Uterus (tissue), 4 donors: ENCODE results near the gene TMEM150C. TPM values are rescaled to one million over a fixed set of nuclear protein-coding genes. Genes with fewer than 3 reads are reported as not detected.

ENCODE experiments used
- DNase-seq, 2 donors: peaks; one replicate each; pipeline ENCODE4 v3.0.0-alpha.2; 2019 to 2020
- H3K27ac ChIP-seq, 2 donors: fragments of 200-600 bp; sonication (generic); 1 replicate in 1 of 2; 2 replicates in 1 of 2; pipeline ENCODE4 v1.5.1; 2016 to 2018
- H3K27me3 ChIP-seq, 2 donors: fragments of 200-600 bp; sonication (generic); one replicate each; pipeline ENCODE4 v1.5.1; 2018 to 2019; ENCODE audit warnings: control low read depth in 1 of 2
- H3K36me3 ChIP-seq, 2 donors: fragments of 200-600 bp; sonication (generic); one replicate each; pipeline ENCODE4 v1.5.1; 2019; ENCODE audit warnings: control low read depth in 1 of 2
- H3K4me1 ChIP-seq, 2 donors: fragments of 200-600 bp; sonication (generic); one replicate each; pipeline ENCODE4 v1.5.1; 2018 to 2019; ENCODE audit warnings: control low read depth in 1 of 2
- H3K4me3 ChIP-seq, 2 donors: fragments of 200-600 bp; sonication (generic); 1 replicate in 1 of 2; 2 replicates in 1 of 2; pipeline ENCODE4 v1.5.1; 2018 to 2019; ENCODE audit warnings: mild to moderate bottlenecking in 1 of 2
- H3K9me3 ChIP-seq, 2 donors: fragments of 200-600 bp; sonication (generic); one replicate each; pipeline ENCODE4 v1.5.1; 2019; ENCODE audit warnings: control low read depth in 1 of 2
- CTCF ChIP-seq, 4 experiments: fragments of 200-600 bp in 2 of 4; fragments of 450-650 bp in 2 of 4; sonication (generic) in 2 of 4; IDR thresholded peaks; one replicate each; pipeline ENCODE4 v1.5.1; 2016 to 2019; ENCODE audit warnings: antibody characterized with exemption in 4 of 4, mild to moderate bottlenecking in 2 of 4, moderate library complexity in 1 of 4
- POLR2A ChIP-seq, 2 donors: fragments of 450-650 bp; IDR thresholded peaks; one replicate each; pipeline ENCODE4 v1.6.1; 2016; ENCODE audit warnings: antibody characterized with exemption in 2 of 2, mild to moderate bottlenecking in 1 of 2, moderate library complexity in 1 of 2
- intact Hi-C: fragments of 100-400 bp; cut with DNase I; formaldehyde crosslinking; loops from one replicate; pipeline ENCODE4 v1.15.1; 2023; ENCODE audit warnings: low total_unique reads
- total RNA-seq, 4 donors: library from RNA; depleted of rRNA in 3 of 4; stranded (reverse); fragments of >200 nt in 3 of 4; gene quantifications; one replicate each; pipeline versions ENCODE4 v1.1.0 to v1.2.4, GENCODE V29; 2014 to 2023
- donor health status: DM: yes; HTN: yes; CAD: no.

The TMEM150C gene
- total RNA-seq, 4 donors from 2014 or later, result 3.1 to 22.5 (median 11.6) TPM

- TF ChIP-seq POLR2A (IDR thresholded peaks at IDR 0.05) (no peak), CTCF (IDR thresholded peaks at IDR 0.05) (no peak)
- intact Hi-C loops, result no loop called here
- H3K4me1 ChIP-seq, result no peaks in the 10 kb centered on the region
- H3K4me3 ChIP-seq, result no peak overlapping the region
- H3K27ac ChIP-seq, result no peak overlapping the region
- no peaks in the 10 kb centered on the region for H3K9me3 ChIP-seq
- no peaks in the 10 kb centered on the region for H3K36me3 ChIP-seq
- DNase-seq, result no peak
- H3K27me3 ChIP-seq, result no peaks in the 10 kb centered on the region
Measured at GRCh38 chr4:82584931-82585330, 23.1 kb upstream of the TMEM150C start.

- Histone ChIP-seq H3K9me3 (no peaks in the 10 kb centered on the region), H3K27me3 (no peaks in the 10 kb centered on the region), H3K27ac (no peak overlapping the region), H3K4me1 (no peaks in the 10 kb centered on the region), H3K4me3 (no peak overlapping the region), H3K36me3 (no peaks in the 10 kb centered on the region)
- DNase-seq, result no peak
- intact Hi-C loops, result no loop called here
- TF ChIP-seq CTCF (IDR thresholded peaks at IDR 0.05) (no peak), POLR2A (IDR thresholded peaks at IDR 0.05) (no peak)
Measured at GRCh38 chr4:82583897-82584587, 22.3 kb upstream of the TMEM150C start.

- Histone ChIP-seq H3K27ac (no peak overlapping the region), H3K36me3 (no peaks in the 10 kb centered on the region), H3K4me1 (no peaks in the 10 kb centered on the region), H3K27me3 (no peaks in the 10 kb centered on the region), H3K4me3 (no peak overlapping the region), H3K9me3 (no peaks in the 10 kb centered on the region)
- DNase-seq, result no peak
- TF ChIP-seq CTCF (IDR thresholded peaks at IDR 0.05) (no peak), POLR2A (IDR thresholded peaks at IDR 0.05) (no peak)
- intact Hi-C loops, result no loop called here
Measured at GRCh38 chr4:82579932-82580331, 18.1 kb upstream of the TMEM150C start.

- intact Hi-C loops, result no loop called here
- no peaks in the 10 kb centered on the region for H3K9me3 ChIP-seq
- H3K27ac ChIP-seq, result no peak overlapping the region
- no peak for DNase-seq
- no peaks in the 10 kb centered on the region for H3K27me3 ChIP-seq
- H3K36me3 ChIP-seq, result no peaks in the 10 kb centered on the region
- TF ChIP-seq CTCF (IDR thresholded peaks at IDR 0.05) (no peak), POLR2A (IDR thresholded peaks at IDR 0.05) (no peak)
- no peak overlapping the region for H3K4me3 ChIP-seq
- H3K4me1 ChIP-seq, result no peaks in the 10 kb centered on the region
Measured at GRCh38 chr4:82578935-82579334, 17.1 kb upstream of the TMEM150C start.

- no peak overlapping the region for H3K4me3 ChIP-seq
- no peak overlapping the region for H3K27ac ChIP-seq
- H3K36me3 ChIP-seq, result no peaks in the 10 kb centered on the region
- no peaks in the 10 kb centered on the region for H3K9me3 ChIP-seq
- no peaks in the 10 kb centered on the region for H3K4me1 ChIP-seq
- TF ChIP-seq CTCF (IDR thresholded peaks at IDR 0.05), result no peak
- no peak for TF ChIP-seq POLR2A (IDR thresholded peaks at IDR 0.05)
- DNase-seq, result no peak
- intact Hi-C loops, result no loop called here
- no peaks in the 10 kb centered on the region for H3K27me3 ChIP-seq
Measured at GRCh38 chr4:82577451-82577850, 15.7 kb upstream of the TMEM150C start.
